GM19238 (cell line): ENCODE data around the gene AIFM2.
"Not testable (repeated sequence)": the region's sequence is repeated elsewhere in the genome, so short reads cannot be mapped to it uniquely, and the experiment has no call there.

Experiments used
- DNase-seq: peaks from one replicate; pipeline ENCODE4 v3.0.0; 2011; ENCODE audit warnings: low spot score; ENCODE audit not compliant: insufficient read length

Gene AIFM2

GRCh38 chr10:70123166-70123565 is 9.5 kb downstream of the AIFM2 start:
- not testable (repeated sequence) for DNase-seq

- DNase-seq: no peak
Observed at GRCh38 chr10:70122742-70123141, 9.9 kb downstream of the AIFM2 start.

GRCh38 chr10:70121281-70121949 is 11.2 kb downstream of the AIFM2 start:
- DNase-seq: no peak

- DNase-seq: no peak
Observed at GRCh38 chr10:70120417-70120816, 12.2 kb downstream of the AIFM2 start.

- DNase-seq: no peak
Observed at GRCh38 chr10:70119623-70120022, 13.0 kb downstream of the AIFM2 start.

- no peak for DNase-seq
Observed at GRCh38 chr10:70119197-70119596, 13.4 kb downstream of the AIFM2 start.

- DNase-seq: no peak
Observed at GRCh38 chr10:70118196-70118595, 14.4 kb downstream of the AIFM2 start.

GRCh38 chr10:70117646-70118045 is 15.0 kb downstream of the AIFM2 start:
- no peak for DNase-seq

- DNase-seq: peak; percentile 56
Observed at GRCh38 chr10:70115948-70116682, 16.5 kb downstream of the AIFM2 start.

- DNase-seq: no peak
Observed at GRCh38 chr10:70114902-70115301, 17.7 kb downstream of the AIFM2 start.

- DNase-seq: no peak
Observed at GRCh38 chr10:70112071-70112470, 20.6 kb downstream of the AIFM2 start.

- no peak for DNase-seq
Observed at GRCh38 chr10:70111496-70111895, 21.1 kb downstream of the AIFM2 start.

GRCh38 chr10:70109064-70109729 is 23.4 kb downstream of the AIFM2 start:
- no peak for DNase-seq

- no peak for DNase-seq
Observed at GRCh38 chr10:70106958-70107791, 25.4 kb downstream of the AIFM2 start.

- no peak for DNase-seq
Observed at GRCh38 chr10:70101668-70102067, 31.0 kb downstream of the AIFM2 start.

- not testable (repeated sequence) for DNase-seq
Observed at GRCh38 chr10:70101068-70101562, 31.5 kb downstream of the AIFM2 start.

- no peak for DNase-seq
Observed at GRCh38 chr10:70098271-70098670, 34.4 kb downstream of the AIFM2 start.

GRCh38 chr10:70097459-70097858 is 35.2 kb downstream of the AIFM2 start:
- no peak for DNase-seq

- no peak for DNase-seq
Observed at GRCh38 chr10:70096705-70097420, 35.8 kb downstream of the AIFM2 start.

- DNase-seq: no peak
Observed at GRCh38 chr10:70096016-70096704, 36.5 kb downstream of the AIFM2 start.
